PFSK-1 (cell line): Measurements from ENCODE around the gene CDRT15.

Experiments used
- POLR2AphosphoS5 ChIP-seq: IDR thresholded peaks from 2 replicates; pipeline ENCODE4 v1.6.1; 2012; ENCODE audit warnings: low read depth, mild to moderate bottlenecking, control low read depth, low read length, moderate library complexity
- TAF1 ChIP-seq: IDR thresholded peaks from 2 replicates; pipeline ENCODE4 v1.6.1; 2012; ENCODE audit warnings: low read length, control low read depth, borderline replicate concordance; ENCODE audit not compliant: insufficient read depth

DNA sequence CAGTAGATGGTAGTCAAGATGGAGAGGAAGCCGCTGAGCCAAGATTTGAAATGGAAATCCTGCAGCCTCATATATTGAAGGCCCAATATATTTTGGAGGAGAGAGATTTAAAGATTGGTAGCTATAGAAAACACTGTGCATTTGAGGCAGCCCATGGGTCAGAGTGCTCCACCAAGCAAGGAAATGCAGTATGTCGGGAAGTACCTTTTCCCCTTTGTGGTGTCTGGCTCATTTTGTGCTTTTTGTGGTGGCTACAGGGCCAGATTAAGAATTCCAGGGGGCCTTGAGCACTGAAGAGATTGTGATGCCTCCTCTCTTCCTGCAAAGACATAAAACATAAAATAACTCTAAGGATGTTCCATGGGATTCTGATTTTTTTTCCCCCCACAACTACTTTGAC lies 39.6 kb downstream of the CDRT15 start:
- no peak for TF ChIP-seq POLR2AphosphoS5
- no peak for TF ChIP-seq TAF1
